OCI-LY3 (cell line): Measurements from ENCODE around the gene LPP.

ENCODE experiments used
- H2AFZ ChIP-seq: fragments of 200-600, 300-600 bp; shearing (Covaris generic); 2 replicates; pipeline ENCODE4 v1.6.0; 2014; ENCODE audit warnings: antibody characterized with exemption, low read depth, low read length
- H3K27ac ChIP-seq: fragments of 200-600, 300-600 bp; sonication (generic); 2 replicates; pipeline ENCODE4 v1.5.1; 2014; ENCODE audit warnings: mild to moderate bottlenecking, low read length, moderate library complexity, mixed read lengths
- H3K27me3 ChIP-seq: fragments of 200-600, 300-600 bp; sonication (generic); 2 replicates; pipeline ENCODE4 v1.6.1; 2014; ENCODE audit warnings: low read depth, low read length, mixed read lengths
- H3K36me3 ChIP-seq: fragments of 200-600, 300-600 bp; sonication (generic); replicated peaks from 2 replicates; pipeline ENCODE3; 2014; ENCODE audit warnings: low read depth, low read length, mixed read lengths
- H3K4me1 ChIP-seq: fragments of 300-600, 200-600 bp; sonication (generic); 2 replicates; pipeline ENCODE4 v1.6.1; 2014; ENCODE audit warnings: low read length, mixed read lengths
- H3K4me2 ChIP-seq: fragments of 200-600, 300-600 bp; sonication (generic); 2 replicates; pipeline ENCODE4 v1.6.1; 2014; ENCODE audit warnings: low read length, mixed read lengths
- H3K4me3 ChIP-seq: fragments of 300-600, 200-600 bp; sonication (generic); 2 replicates; pipeline ENCODE4 v1.5.1; 2014; ENCODE audit warnings: antibody characterized with exemption, mild to moderate bottlenecking, low read length, moderate library complexity
- H3K79me2 ChIP-seq: fragments of 300-600, 200-600 bp; shearing (Covaris generic); 2 replicates; pipeline ENCODE4 v1.6.1; 2014; ENCODE audit warnings: mild to moderate bottlenecking, low read length, mixed read lengths
- H3K9ac ChIP-seq: fragments of 300-600, 200-600 bp; shearing (Covaris generic); 2 replicates; pipeline ENCODE4 v1.6.0; 2014; ENCODE audit warnings: mild to moderate bottlenecking, low read length, moderate library complexity
- H3K9me3 ChIP-seq: fragments of 200-600, 300-600 bp; shearing (Covaris generic); 2 replicates; pipeline ENCODE4 v1.6.1; 2014; ENCODE audit warnings: low read length, mixed read lengths; ENCODE audit not compliant: insufficient read depth
- H4K20me1 ChIP-seq: fragments of 200-600, 300-600 bp; sonication (generic); 2 replicates; pipeline ENCODE4 v1.6.1; 2016; ENCODE audit warnings: low read length, mixed read lengths; ENCODE audit not compliant: insufficient read depth
- CTCF ChIP-seq: fragments of 200-600, 300-600 bp; sonication (generic); IDR thresholded peaks from 2 replicates; pipeline ENCODE4 v1.5.1; 2014; ENCODE audit warnings: antibody characterized with exemption, low read length, low read depth
- EZH2phosphoT487 ChIP-seq: fragments of 200-600 bp; shearing (Covaris generic); IDR thresholded peaks from 2 replicates; pipeline ENCODE4 v1.6.1; 2018; ENCODE audit warnings: antibody characterized with exemption, mixed run types, low read depth

LPP gene

GRCh38 chr3:188854772-188855149 is 700.8 kb downstream of the LPP start:
- no peak overlapping the region for H2AFZ ChIP-seq
- no peaks in the 10 kb centered on the region for H4K20me1 ChIP-seq
- no peak overlapping the region for H3K4me2 ChIP-seq
- no peak overlapping the region for H3K9ac ChIP-seq
- H3K36me3 ChIP-seq, result no peaks in the 10 kb centered on the region
- H3K4me1 ChIP-seq, result peaks cover 6% of the 10 kb centered on the region
- H3K9me3 ChIP-seq, result no peaks in the 10 kb centered on the region
- H3K4me3 ChIP-seq, result no peak overlapping the region
- H3K27me3 ChIP-seq, result no peaks in the 10 kb centered on the region
- no peak overlapping the region for H3K27ac ChIP-seq
- H3K79me2 ChIP-seq, result no peaks in the 10 kb centered on the region
- TF ChIP-seq EZH2phosphoT487, result no peak
- no peak for TF ChIP-seq CTCF

- no peaks in the 10 kb centered on the region for H3K9me3 ChIP-seq
- H3K79me2 ChIP-seq, result no peaks in the 10 kb centered on the region
- H3K27me3 ChIP-seq, result no peaks in the 10 kb centered on the region
- H2AFZ ChIP-seq, result no peak overlapping the region
- H3K27ac ChIP-seq, result no peak overlapping the region
- no peaks in the 10 kb centered on the region for H4K20me1 ChIP-seq
- TF ChIP-seq CTCF, result no peak
- no peak for TF ChIP-seq EZH2phosphoT487
- no peaks in the 10 kb centered on the region for H3K36me3 ChIP-seq
- H3K4me1 ChIP-seq, result peaks cover 7% of the 10 kb centered on the region
- H3K4me2 ChIP-seq, result no peak overlapping the region
- H3K4me3 ChIP-seq, result no peak overlapping the region
- H3K9ac ChIP-seq, result no peak overlapping the region
These were observed 701.7 kb downstream of the LPP start for GRCh38 chr3:188855675-188856074.

GRCh38 chr3:188860147-188860546 is 706.2 kb downstream of the LPP start:
- H2AFZ ChIP-seq, result no peak overlapping the region
- no peak overlapping the region for H3K27ac ChIP-seq
- H3K4me3 ChIP-seq, result no peak overlapping the region

GRCh38 chr3:188861842-188862744 is 708.1 kb downstream of the LPP start:
- Histone ChIP-seq H4K20me1 (no peaks in the 10 kb centered on the region), H3K4me1 (peaks cover 7% of the 10 kb centered on the region), H3K79me2 (no peaks in the 10 kb centered on the region), H2AFZ (no peak overlapping the region), H3K4me3 (no peak overlapping the region), H3K27ac (no peak overlapping the region), H3K4me2 (no peak overlapping the region), H3K9ac (no peak overlapping the region), H3K36me3 (peaks cover 3% of the 10 kb centered on the region), H3K9me3 (no peaks in the 10 kb centered on the region), H3K27me3 (no peaks in the 10 kb centered on the region)
- TF ChIP-seq EZH2phosphoT487 (no peak), CTCF (no peak)

More at GRCh38 chr3:188860147-188860546, 706.2 kb downstream of the LPP start:
- no peaks in the 10 kb centered on the region for H3K9me3 ChIP-seq
- peaks cover 7% of the 10 kb centered on the region for H3K4me1 ChIP-seq
- no peak overlapping the region for H3K9ac ChIP-seq
- TF ChIP-seq EZH2phosphoT487, result no peak
- no peaks in the 10 kb centered on the region for H3K79me2 ChIP-seq
- no peaks in the 10 kb centered on the region for H3K27me3 ChIP-seq
- H4K20me1 ChIP-seq, result no peaks in the 10 kb centered on the region
- no peak overlapping the region for H3K4me2 ChIP-seq
- peaks cover 3% of the 10 kb centered on the region for H3K36me3 ChIP-seq
